Measurements from ENCODE around the gene NR1D2.
"Not testable (repeated sequence)": the region's sequence is repeated elsewhere in the genome, so short reads cannot be mapped to it uniquely, and the experiment has no call there.

The NR1D2 gene

GRCh38 chr3:24002129-24002528 is 57.0 kb downstream of the NR1D2 start:
- no peak for DNase-seq (ENCODE audit: low read depth in 1 of 2, low spot score in 1 of 2)

GRCh38 chr3:24003466-24003865 is 58.4 kb downstream of the NR1D2 start:
- no peak for DNase-seq (ENCODE audit: low read depth in 1 of 2, low spot score in 1 of 2)

GRCh38 chr3:24004171-24004938 is 59.3 kb downstream of the NR1D2 start:
- DNase-seq (ENCODE audit: low read depth in 1 of 2, low spot score in 1 of 2): no peak

- DNase-seq (ENCODE audit: low read depth in 1 of 2, low spot score in 1 of 2): no peak
Observed at GRCh38 chr3:24005669-24006068, 60.6 kb downstream of the NR1D2 start.

- DNase-seq (ENCODE audit: low read depth in 1 of 2, low spot score in 1 of 2): not testable (repeated sequence)
Observed at GRCh38 chr3:24010834-24011233, 65.7 kb downstream of the NR1D2 start.

- DNase-seq (ENCODE audit: low read depth in 1 of 2, low spot score in 1 of 2): no peak
Observed at GRCh38 chr3:24012589-24013269, 67.6 kb downstream of the NR1D2 start.

- no peak for DNase-seq (ENCODE audit: low read depth in 1 of 2, low spot score in 1 of 2)
Observed at GRCh38 chr3:24017305-24017704, 72.2 kb downstream of the NR1D2 start.

- no peak for DNase-seq (ENCODE audit: low read depth in 1 of 2, low spot score in 1 of 2)
Observed at GRCh38 chr3:24018784-24019570, 73.9 kb downstream of the NR1D2 start.

- DNase-seq (ENCODE audit: low read depth in 1 of 2, low spot score in 1 of 2): no peak
Observed at GRCh38 chr3:24019585-24019984, 74.5 kb downstream of the NR1D2 start.

GRCh38 chr3:24020036-24020691 is 75.1 kb downstream of the NR1D2 start:
- DNase-seq (ENCODE audit: low read depth in 1 of 2, low spot score in 1 of 2): no peak

GRCh38 chr3:24023197-24023596 is 78.1 kb downstream of the NR1D2 start:
- DNase-seq (ENCODE audit: low read depth in 1 of 2, low spot score in 1 of 2): no peak

GRCh38 chr3:24025805-24026204 is 80.7 kb downstream of the NR1D2 start:
- DNase-seq (ENCODE audit: low read depth in 1 of 2, low spot score in 1 of 2): no peak

GRCh38 chr3:24026665-24027064 is 81.6 kb downstream of the NR1D2 start:
- DNase-seq (ENCODE audit: low read depth in 1 of 2, low spot score in 1 of 2): not testable (repeated sequence)

- no peak for DNase-seq (ENCODE audit: low read depth in 1 of 2, low spot score in 1 of 2)
Observed at GRCh38 chr3:24027946-24028345, 82.9 kb downstream of the NR1D2 start.

All from activated T-helper 1 cell treated with anti-CD3 and anti-CD28 coated beads, Interleukin-2, amount 50 U/mL, for 16 hours (primary cell).